HepG2 (cell line): ENCODE measurements around the gene SIX5. TPM values are rescaled to one million over a fixed set of nuclear protein-coding genes. Genes with fewer than 3 reads are reported as not detected.

Source experiments
- AKAP8 ChIP-seq: sonication (generic); formaldehyde crosslinking; IDR thresholded peaks from 2 replicates; pipeline ENCODE4 v1.5.1; 2020; ENCODE audit warnings: mild to moderate bottlenecking, missing genetic modification reagents
- CBX1 ChIP-seq: IDR thresholded peaks from one replicate; pipeline ENCODE4 v1.6.1; 2016; ENCODE audit warnings: antibody characterized with exemption, low read depth
- FOXK2 ChIP-seq: fragments of 450-650 bp; IDR thresholded peaks from 2 replicates; pipeline ENCODE4 v1.6.1; 2016
- FOXO1 ChIP-seq: sonication (generic); formaldehyde crosslinking; IDR thresholded peaks from 2 replicates; pipeline ENCODE4 v1.4.0; 2020; ENCODE audit warnings: missing genetic modification reagents
- HES4 ChIP-seq: sonication (generic); formaldehyde crosslinking; IDR thresholded peaks from 2 replicates; pipeline ENCODE4 v1.9.0; 2021; ENCODE audit warnings: mild to moderate bottlenecking, missing genetic modification reagents, borderline replicate concordance
- HNRNPL ChIP-seq: fragments of 200-400 bp; formaldehyde crosslinking; IDR thresholded peaks from 2 replicates; pipeline ENCODE4 v1.6.1; 2017; ENCODE audit warnings: mild to moderate bottlenecking, low read depth, low read length
- KAT2B ChIP-seq: fragments of 150-350 bp; IDR thresholded peaks from 2 replicates; pipeline ENCODE4 v1.6.1; 2014; ENCODE audit warnings: low read depth, low read length, borderline replicate concordance
- KMT2B ChIP-seq: IDR thresholded peaks from 2 replicates; pipeline ENCODE4 v1.6.1; 2016; ENCODE audit warnings: missing genetic modification reagents, missing compliant biosample characterization
- MAFG ChIP-seq: sonication (generic); formaldehyde crosslinking; IDR thresholded peaks from 2 replicates; pipeline ENCODE4 v1.5.1; 2020; ENCODE audit warnings: mild to moderate bottlenecking, missing genetic modification reagents
- NKX3-1 ChIP-seq: sonication (generic); formaldehyde crosslinking; IDR thresholded peaks from 2 replicates; pipeline ENCODE4 v1.5.0; 2020; ENCODE audit warnings: missing genetic modification reagents
- REL ChIP-seq: sonication (generic); formaldehyde crosslinking; conservative IDR thresholded peaks from 2 replicates; pipeline ENCODE4 v1.8.0; 2022; ENCODE audit warnings: mild to moderate bottlenecking, missing genetic modification reagents, moderate library complexity
- RXRA ChIP-seq: sonication (generic); formaldehyde crosslinking; IDR thresholded peaks from 2 replicates; pipeline ENCODE4 v1.5.1; 2020; ENCODE audit warnings: missing genetic modification reagents
- SP4 ChIP-seq: sonication (generic); formaldehyde crosslinking; IDR thresholded peaks from 2 replicates; pipeline ENCODE4 v1.8.1; 2023; ENCODE audit warnings: mild to moderate bottlenecking, missing genetic modification reagents
- ZFP41 ChIP-seq: sonication (generic); formaldehyde crosslinking; IDR thresholded peaks from 2 replicates; pipeline ENCODE4 v1.4.0; 2020; ENCODE audit warnings: mild to moderate bottlenecking, missing genetic modification reagents, borderline replicate concordance
- ZNF10 ChIP-seq: sonication (generic); formaldehyde crosslinking; IDR thresholded peaks from 2 replicates; pipeline ENCODE4 v1.4.0; 2020; ENCODE audit warnings: mild to moderate bottlenecking, low read depth, missing genetic modification reagents, borderline replicate concordance
- ZNF124 ChIP-seq: sonication (generic); formaldehyde crosslinking; IDR thresholded peaks from 2 replicates; pipeline ENCODE4 v1.4.0; 2020; ENCODE audit warnings: missing genetic modification reagents
- ZNF3 ChIP-seq: IDR thresholded peaks from 2 replicates; pipeline ENCODE4 v1.7.0; 2017; ENCODE audit warnings: inconsistent platforms
- ZSCAN12 ChIP-seq: sonication (generic); formaldehyde crosslinking; IDR thresholded peaks from 2 replicates; pipeline ENCODE4 v1.9.0; 2021; ENCODE audit warnings: mild to moderate bottlenecking, missing genetic modification reagents
- polyA plus RNA-seq, 8 experiments: library from polyadenylated mRNA; depleted of rRNA in 3 of 8; stranded (reverse) in 7 of 8; unstranded in 1 of 8; fragments of >200 nt; fragmentation: Illumina TruSeq in 4 of 8; extraction: Trizol in 4 of 8; gene quantifications; 2 replicates each; pipeline versions ENCODE4 v1.2.1 to v1.2.3, GENCODE V29; 2011 to 2016; ENCODE audit warnings: low read depth in 4 of 8, missing spikeins in 1 of 8, mixed read lengths in 1 of 8; ENCODE audit not compliant: insufficient read depth in 1 of 8
- total RNA-seq, 5 experiments: library from RNA; depleted of rRNA; stranded (reverse); fragments of >200 nt; fragmentation: Illumina TruSeq; extraction: Trizol; gene quantifications; 2 replicates each; pipeline ENCODE4 v1.2.3, GENCODE V29; 2016; ENCODE audit warnings: low read depth in 1 of 5
- TF ChIP-seq, protein P1 (sequence below): sonication (generic); formaldehyde crosslinking; IDR thresholded peaks from 2 replicates; pipeline ENCODE4 v1.4.0; 2020; ENCODE audit warnings: mild to moderate bottlenecking, missing genetic modification reagents, borderline replicate concordance
- TF ChIP-seq, protein P2 (sequence below): sonication (generic); formaldehyde crosslinking; IDR thresholded peaks from 2 replicates; pipeline ENCODE4 v1.5.1; 2020; ENCODE audit warnings: missing genetic modification reagents, mild to moderate bottlenecking, borderline replicate concordance
- TF ChIP-seq, protein P3 (sequence below): sonication (generic); formaldehyde crosslinking; IDR thresholded peaks from 2 replicates; pipeline ENCODE4 v1.4.0; 2020; ENCODE audit warnings: mild to moderate bottlenecking, low read depth, missing genetic modification reagents
- TF ChIP-seq, protein P4 (sequence below): IDR thresholded peaks from 2 replicates; pipeline ENCODE4 v1.6.1; 2016

Gene SIX5
- total and polyA plus RNA-seq, 2 of the 13 experiments (the other 11 are each of a cell fraction or from before 2014, with no cell fraction given): 7.7 to 10.5 TPM

DNA sequence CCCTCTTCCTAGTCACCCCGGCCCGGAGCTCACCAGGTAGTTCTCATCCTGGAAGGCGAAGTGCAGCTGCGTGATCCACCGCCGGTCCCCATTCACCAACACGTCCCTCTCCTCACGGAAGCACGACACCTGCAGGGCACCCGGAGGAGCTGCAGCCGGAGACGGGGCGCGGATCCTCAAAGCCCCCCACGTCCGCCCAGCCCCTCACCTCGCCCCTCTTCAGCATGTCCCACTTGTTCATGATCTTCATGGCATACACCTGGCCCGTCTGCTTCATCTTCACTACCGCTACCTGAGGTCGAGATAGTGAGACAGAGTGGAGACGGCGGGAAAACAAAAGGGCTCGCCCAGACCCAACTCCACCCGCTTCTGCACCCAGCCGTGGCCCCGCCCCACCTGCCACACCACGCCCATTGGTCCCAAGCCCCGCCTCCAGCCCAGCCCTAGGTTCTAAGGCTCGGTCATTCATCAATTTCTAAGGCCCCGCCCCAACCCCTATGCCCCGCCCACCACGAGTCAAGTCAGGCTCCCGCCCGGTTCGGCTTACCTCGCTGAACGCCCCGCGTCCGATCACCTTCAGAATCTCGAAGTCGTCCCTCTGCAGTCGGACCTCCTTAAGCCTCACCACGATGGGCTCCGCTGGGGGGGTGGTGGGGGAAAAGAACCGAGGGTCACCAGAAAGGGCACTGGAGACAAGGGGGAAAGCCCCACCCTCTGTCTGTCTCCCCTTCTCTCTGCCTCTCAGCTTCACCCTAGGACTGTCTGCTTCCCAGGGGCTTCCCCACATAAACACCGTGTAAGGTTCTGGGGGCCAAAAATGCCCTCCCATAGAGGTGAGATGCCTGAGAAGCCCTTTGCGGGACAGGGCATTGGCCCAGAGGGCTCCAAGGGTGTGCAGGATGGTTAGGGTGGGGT, 10.4 kb upstream of the SIX5 start (continued):
- TF ChIP-seq, protein P1, sequence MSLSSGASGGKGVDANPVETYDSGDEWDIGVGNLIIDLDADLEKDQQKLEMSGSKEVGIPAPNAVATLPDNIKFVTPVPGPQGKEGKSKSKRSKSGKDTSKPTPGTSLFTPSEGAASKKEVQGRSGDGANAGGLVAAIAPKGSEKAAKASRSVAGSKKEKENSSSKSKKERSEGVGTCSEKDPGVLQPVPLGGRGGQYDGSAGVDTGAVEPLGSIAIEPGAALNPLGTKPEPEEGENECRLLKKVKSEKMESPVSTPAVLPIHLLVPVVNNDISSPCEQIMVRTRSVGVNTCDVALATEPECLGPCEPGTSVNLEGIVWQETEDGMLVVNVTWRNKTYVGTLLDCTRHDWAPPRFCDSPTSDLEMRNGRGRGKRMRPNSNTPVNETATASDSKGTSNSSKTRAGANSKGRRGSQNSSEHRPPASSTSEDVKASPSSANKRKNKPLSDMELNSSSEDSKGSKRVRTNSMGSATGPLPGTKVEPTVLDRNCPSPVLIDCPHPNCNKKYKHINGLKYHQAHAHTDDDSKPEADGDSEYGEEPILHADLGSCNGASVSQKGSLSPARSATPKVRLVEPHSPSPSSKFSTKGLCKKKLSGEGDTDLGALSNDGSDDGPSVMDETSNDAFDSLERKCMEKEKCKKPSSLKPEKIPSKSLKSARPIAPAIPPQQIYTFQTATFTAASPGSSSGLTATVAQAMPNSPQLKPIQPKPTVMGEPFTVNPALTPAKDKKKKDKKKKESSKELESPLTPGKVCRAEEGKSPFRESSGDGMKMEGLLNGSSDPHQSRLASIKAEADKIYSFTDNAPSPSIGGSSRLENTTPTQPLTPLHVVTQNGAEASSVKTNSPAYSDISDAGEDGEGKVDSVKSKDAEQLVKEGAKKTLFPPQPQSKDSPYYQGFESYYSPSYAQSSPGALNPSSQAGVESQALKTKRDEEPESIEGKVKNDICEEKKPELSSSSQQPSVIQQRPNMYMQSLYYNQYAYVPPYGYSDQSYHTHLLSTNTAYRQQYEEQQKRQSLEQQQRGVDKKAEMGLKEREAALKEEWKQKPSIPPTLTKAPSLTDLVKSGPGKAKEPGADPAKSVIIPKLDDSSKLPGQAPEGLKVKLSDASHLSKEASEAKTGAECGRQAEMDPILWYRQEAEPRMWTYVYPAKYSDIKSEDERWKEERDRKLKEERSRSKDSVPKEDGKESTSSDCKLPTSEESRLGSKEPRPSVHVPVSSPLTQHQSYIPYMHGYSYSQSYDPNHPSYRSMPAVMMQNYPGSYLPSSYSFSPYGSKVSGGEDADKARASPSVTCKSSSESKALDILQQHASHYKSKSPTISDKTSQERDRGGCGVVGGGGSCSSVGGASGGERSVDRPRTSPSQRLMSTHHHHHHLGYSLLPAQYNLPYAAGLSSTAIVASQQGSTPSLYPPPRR: no peak
- TF ChIP-seq CBX1: peak; percentile 47
- no peak for TF ChIP-seq ZFP41 (CRISPR knock-in tag)
- no peak for TF ChIP-seq ZSCAN12 (CRISPR knock-in tag)
- TF ChIP-seq FOXK2: no peak
- TF ChIP-seq, protein P2, sequence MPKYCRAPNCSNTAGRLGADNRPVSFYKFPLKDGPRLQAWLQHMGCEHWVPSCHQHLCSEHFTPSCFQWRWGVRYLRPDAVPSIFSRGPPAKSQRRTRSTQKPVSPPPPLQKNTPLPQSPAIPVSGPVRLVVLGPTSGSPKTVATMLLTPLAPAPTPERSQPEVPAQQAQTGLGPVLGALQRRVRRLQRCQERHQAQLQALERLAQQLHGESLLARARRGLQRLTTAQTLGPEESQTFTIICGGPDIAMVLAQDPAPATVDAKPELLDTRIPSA: no peak
- no peak for TF ChIP-seq FOXO1 (CRISPR knock-in tag)
- TF ChIP-seq MAFG (CRISPR knock-in tag): no peak
- TF ChIP-seq, protein P3, sequence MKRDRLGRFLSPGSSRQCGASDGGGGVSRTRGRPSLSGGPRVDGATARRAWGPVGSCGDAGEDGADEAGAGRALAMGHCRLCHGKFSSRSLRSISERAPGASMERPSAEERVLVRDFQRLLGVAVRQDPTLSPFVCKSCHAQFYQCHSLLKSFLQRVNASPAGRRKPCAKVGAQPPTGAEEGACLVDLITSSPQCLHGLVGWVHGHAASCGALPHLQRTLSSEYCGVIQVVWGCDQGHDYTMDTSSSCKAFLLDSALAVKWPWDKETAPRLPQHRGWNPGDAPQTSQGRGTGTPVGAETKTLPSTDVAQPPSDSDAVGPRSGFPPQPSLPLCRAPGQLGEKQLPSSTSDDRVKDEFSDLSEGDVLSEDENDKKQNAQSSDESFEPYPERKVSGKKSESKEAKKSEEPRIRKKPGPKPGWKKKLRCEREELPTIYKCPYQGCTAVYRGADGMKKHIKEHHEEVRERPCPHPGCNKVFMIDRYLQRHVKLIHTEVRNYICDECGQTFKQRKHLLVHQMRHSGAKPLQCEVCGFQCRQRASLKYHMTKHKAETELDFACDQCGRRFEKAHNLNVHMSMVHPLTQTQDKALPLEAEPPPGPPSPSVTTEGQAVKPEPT (CRISPR knock-in tag): no peak
- no peak for TF ChIP-seq REL (CRISPR knock-in tag)
- no peak for TF ChIP-seq HES4 (CRISPR knock-in tag)
- no peak for TF ChIP-seq HNRNPL
- no peak for TF ChIP-seq NKX3-1 (CRISPR knock-in tag)
- TF ChIP-seq, protein P4, sequence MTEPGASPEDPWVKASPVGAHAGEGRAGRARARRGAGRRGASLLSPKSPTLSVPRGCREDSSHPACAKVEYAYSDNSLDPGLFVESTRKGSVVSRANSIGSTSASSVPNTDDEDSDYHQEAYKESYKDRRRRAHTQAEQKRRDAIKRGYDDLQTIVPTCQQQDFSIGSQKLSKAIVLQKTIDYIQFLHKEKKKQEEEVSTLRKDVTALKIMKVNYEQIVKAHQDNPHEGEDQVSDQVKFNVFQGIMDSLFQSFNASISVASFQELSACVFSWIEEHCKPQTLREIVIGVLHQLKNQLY (CRISPR knock-in tag): no peak
- no peak for TF ChIP-seq ZNF124 (CRISPR knock-in tag)
- 0 out of 2 replicates have a peak, but pooled peaks have one; percentile 18 for TF ChIP-seq RXRA
- no peak for TF ChIP-seq ZNF10 (CRISPR knock-in tag)
- TF ChIP-seq AKAP8 (CRISPR knock-in tag): 0 out of 2 replicates have a peak, but pooled peaks have one; percentile 19
- no peak for TF ChIP-seq ZNF3
- TF ChIP-seq SP4 (CRISPR knock-in tag): peak; percentile 39; the same call in 1 of the 2 replicates
- no peak for TF ChIP-seq KMT2B
- no peak for TF ChIP-seq KAT2B
